HG03354 (cell line): ENCODE data around the gene DGKQ.

Experiments
- ATAC-seq: cut with Tn5 transposase; IDR thresholded peaks from one replicate; pipeline ENCODE4 v1.9.1; 2021; ENCODE audit warnings: mild to moderate bottlenecking; ENCODE audit not compliant: unreplicated experiment, poor library complexity, severe bottlenecking

Gene DGKQ

DNA sequence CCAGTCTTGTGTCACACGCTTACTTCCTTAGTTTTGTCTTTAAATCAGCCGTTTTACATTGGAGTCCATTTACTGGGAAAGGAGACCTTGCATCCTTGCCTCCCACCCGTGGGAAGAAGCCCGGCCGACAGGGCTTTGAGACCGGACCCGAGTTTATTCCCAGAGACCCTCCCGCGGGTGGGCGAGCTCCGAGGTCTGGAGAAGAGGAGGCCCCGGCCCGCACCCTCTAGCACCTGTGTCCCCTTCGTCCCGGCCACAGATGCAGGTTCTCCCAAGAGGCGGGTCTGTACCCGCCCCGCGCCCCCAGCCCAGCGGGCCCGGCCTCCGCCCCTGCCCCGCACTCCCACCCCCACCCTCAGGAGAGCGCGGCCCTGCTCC, 23.6 kb upstream of the DGKQ start:
- no peak for ATAC-seq

DNA sequence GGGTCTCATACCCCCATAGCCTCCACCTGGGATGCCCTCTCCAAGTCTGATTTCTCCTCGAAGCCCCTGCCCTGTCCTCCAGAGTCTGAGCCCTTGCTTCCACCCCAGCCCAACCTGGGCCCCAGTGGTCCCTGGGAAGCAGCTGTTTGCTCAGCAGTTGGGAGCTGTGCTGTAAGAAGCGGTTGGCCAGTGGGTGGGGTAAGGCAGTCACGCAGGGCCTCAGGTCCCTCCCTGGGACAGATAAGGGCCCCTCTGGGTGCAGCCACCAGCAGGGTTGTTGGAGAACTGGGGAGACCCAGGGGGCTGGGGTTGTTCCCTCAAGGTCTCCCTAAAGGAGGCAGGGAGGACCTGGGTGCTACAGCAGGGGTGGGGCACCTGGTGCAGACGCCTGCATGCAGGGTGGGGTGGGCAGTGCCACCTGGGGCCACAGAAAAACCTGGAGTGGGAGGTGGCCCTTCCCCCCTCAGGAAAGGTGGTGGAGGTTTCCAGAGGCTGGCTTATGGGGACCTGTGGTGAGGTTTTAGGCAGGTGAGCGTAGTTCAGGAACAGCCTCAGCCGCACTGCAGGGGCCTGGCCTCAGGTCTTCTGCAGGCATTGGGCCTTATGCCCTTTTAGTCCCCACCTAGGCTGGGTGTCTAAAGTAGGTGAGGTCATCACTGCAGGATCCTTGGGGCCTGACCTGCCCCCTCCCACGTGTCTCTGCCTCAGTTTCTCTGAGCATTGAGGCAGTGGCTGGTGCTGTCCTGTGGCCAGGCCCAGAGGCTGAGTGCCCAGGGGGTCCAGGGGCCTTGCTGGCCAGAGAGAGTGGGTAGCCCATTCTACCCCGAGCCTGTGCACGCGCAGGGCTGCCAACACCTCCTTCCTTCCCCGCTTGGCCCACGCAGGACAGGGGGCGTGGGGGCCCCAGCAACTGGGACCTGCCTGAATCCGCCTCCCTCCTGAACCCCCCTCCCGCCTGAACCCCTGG, 22.9 kb upstream of the DGKQ start:
- no peak for ATAC-seq

DNA sequence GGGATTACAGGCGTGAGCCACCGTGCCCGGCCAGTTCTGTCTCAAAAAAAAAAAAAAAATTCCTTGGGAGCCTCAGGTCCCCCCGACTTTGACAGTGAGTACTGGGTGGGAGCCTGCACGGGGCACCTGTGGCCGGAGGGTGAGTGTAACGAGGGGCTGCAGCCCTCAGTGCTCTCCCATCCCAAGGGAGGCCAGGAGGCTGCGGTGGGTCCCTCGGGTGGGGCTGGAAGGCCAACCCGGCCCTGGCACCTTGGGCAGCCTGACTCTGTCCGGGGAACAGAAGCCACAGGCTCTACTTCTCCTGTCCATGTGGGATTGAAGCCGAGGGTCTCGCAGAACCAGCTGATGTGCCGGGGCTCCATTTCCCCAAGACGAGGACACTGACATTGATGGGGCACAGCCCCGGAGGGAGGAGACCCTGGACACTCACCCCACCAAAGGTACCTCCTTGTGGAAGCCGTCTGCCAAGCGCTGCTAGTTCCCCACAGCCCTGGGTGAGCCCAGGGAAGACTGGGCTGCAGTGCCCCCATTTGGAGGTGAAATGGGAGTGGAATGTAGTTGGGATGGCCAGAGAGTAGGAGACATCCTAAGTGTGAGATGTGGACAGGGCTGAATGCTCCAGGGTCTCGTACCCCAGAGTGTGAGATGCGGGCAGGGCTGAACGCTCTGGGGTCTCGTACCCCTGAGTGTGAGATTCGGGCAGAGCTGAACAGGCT, 22.1 kb upstream of the DGKQ start:
- ATAC-seq, result no peak

DNA sequence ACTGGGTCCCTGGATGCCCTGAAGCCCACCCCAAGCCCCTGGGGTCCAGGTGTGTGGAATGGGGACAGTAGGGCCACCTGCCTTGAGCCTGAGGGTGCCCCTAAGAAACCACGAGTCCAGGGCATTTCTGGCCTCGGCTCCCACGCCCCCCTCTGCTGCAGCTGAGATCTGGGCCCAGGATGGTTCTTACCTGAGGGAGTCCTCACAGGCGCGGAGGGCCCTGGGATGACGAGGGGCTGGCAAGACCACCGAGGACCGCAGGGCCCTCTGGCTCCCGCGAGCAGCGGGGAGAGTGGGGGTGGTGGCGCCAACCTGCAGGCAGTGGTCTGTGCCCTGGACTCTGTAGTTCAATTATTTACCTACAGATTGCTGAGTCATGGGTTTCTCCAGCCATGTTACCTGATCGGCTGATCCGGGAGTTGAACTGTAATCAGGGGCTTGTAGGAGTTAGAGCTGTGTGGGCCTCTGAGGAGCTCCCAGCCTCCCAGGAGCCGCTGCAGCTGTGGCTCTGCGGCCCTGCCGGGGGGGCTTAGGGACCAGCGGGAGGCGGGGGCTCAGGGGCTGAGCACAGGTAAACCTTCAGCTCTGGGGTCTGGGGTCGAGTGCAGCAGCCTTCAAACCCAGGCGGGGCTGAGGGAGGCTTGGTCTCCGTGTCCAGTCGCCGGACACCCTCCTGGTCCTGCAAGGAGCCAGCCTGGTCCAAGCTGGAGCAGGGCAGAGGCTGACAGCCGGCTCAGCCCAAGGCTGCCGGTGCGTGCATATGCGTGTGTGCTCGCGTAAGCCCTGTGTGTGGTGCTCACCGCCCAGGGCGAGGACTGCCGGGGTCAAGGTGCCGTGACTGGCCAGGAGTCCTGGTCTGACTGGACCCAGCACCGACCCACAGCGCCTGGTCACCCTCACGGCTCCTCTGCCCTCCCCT, 20.0 kb upstream of the DGKQ start, which contains the start of gene SLC26A1:
Gene SLC26A1, minus strand, starts transcription at position 294 of the 919 bp plus-strand sequence. CDS start 1,701 bp downstream, outside the sequence.
- no peak for ATAC-seq

DNA sequence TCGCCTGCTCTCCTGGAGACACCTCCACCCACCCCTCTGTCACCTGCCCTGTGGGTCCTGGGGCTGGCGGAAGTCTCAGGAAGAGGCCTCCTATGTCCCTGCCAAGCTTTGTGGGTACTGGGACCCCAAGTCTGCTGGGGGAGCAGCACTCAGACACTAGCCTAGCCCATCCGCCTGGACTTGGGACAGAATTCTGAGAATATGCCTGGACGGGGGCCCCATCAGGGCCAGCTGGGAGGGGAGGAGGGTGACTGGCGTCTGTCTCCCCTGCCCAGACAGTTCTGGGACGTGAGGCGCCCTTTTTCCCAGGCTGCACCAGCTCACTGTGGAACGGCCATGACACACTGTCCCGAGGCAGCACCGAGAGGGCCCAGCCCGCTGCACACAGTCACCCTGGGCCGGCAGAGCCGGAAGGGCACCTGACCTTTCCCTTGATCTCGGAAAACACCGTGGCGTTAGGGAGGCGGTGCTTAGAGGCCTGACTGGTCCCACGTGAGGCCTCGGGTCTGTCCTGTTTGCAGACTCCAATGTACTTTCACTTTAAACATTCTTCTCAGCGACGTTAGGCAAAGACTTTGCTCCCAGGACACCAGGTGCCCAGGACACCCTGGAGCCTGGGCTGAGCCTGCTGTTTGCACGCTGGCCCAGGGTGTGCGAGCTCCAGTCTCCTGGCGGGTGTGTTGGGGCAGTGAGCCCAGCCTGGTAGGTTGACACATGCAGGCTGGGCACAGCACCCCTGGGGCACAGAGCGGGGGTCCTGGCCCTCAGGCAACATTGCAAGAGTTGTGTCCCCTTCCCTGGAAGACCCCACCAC, 19.1 kb upstream of the DGKQ start:
- no peak for ATAC-seq

DNA sequence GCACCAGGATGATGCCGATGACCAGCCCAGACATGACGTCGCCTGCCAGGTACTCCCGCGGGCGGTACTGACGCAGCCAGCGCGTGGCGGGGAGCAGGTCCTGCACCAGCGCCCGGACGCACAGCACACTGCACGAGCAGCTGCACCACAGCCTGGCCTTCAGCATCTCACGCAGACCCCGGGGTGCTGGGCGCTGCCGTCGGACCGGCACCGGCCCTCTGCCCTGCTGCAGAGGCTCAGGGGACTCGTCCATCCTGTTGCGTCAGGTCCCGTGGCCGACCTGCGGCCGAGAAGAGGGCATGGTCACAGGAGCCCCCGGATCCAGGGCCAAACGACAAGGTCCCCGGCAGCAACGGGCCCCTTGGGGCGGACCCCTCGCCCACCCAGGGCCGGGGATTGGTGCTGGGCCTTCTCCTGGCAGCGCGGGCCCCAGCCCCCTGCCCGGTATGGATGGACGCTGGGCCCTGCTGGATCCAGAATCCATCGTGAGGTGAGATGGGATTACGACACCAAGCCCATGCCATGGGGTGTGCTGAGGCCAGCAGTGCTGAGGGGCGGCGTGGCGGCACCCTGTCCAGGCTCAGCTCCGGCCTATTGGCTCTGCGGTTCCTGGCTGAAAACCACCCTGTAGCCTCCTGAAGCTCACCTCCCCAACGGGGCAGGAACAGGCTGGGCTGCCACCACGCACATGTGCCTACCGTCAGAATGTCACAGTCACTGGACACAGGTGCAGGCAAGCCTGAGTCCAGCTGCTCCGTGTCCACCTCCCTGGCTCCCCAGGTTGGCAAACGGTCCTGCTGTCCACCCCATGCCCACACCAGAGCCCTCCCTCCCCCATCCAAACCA, 18.3 kb upstream of the DGKQ start:
- no peak for ATAC-seq

DNA sequence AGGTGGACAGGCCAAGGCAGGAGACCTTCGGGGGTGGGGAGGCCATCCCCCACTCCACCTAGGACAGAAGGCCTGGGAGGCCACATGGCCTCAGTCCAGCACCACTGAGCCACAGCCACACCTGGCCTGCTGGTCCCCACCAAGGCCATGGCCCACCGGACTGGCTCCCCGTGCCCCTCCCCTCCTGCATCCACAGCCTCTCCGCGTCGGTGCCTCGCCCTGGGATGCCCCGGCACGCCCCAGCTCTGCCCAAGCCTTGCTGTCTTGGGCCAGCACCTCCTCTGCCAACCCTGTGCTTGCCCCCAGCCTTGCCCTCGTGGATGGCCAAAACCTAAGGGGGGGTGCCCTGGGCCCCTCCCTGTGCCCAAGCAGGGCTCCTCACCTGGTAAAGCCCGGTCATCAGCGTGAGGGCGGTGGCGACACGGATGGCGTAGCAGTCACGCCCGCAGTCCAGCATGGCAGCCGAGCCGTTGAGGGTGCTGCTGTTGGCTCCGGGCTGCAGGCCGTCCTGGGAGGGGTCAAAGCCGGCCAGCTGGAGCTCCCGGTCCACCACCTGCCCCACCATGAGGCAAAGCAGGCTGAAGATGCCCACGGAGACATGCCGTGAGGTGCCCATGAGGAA, 17.5 kb upstream of the DGKQ start:
- no peak for ATAC-seq

DNA sequence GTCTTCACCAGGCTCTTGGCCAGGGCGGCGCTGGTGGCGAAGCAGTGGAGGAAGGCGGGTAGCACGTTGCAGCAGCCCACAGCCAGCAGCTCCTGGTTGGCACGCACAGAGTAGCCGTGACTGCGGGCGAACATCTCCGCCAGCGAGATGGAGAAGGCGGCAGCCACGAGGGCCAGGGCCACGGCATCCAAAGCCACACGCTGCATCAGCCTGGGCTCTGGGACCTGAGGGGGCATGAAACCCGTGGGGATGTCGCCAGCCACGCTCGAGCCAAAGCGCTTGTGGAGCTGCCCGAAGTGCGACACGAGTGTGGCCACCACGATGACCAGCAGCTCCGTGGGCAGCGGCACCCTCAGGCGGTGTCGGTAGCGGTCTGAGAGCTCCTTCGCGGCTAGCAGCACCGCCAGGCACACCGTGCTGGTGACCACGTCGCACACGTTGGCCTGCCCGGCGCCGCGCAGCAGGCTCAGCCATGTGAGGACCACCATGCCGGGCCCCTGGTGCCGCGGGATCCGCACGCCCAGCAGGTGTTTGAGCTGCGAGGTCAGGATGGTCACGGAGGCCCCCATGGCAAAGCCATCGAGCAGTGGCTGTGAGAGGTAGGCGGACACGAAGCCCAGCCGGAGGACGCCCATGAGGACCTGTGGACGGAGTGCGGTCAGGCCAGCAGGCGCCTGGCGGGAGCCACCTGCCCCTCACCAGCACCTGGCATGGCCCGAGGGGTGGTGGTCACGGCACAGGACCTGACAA, 16.5 kb upstream of the DGKQ start:
- no peak for ATAC-seq

DNA sequence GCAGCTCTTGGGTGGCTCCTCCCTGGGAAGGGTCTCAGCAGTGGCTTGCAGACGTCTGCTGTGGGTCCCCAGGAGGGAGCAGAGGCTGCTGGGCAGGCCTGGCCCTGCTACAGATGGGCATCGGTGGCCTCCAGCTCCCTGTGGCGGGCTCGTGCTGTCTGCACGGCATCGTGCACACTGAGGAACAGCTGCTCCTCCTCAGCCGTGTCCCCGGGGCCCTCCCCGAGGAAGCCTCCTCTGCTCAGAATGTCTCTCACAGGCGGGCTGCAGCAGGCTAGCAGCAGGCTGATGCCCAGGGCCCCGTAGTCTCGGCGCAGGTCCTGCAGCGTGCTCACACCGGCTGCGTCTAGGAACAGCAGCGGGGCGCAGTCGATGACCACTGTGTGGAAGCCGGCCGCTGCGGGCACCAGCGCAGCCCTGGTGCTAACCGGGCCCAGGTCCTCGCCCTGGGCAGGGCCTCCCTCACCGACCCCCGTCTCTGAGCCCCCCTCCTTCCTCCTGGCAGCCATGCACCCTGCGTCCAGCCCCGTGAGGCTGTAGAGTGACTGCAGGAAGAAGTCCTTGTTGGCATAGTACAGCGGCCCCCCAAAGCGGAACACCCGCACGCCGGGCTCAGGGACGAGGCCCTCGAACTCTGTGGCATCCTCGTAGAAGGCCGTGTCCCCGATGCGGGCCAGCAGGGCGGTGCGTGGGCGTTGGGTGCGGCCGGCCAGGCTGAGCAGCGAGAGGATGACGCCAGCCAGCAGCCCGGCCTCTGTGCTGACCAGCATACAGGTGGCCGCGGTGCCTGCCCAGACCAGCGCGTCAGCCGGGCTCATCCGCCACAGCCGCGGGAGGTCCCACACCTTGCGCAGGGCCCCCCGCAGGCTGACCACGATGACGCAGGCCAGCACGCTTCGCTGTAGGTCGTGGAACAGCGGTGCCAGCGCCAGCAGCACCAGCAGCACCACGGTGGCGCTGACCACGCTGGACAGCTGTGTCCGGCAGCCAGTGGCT, 15.7 kb upstream of the DGKQ start:
- no peak for ATAC-seq

DNA sequence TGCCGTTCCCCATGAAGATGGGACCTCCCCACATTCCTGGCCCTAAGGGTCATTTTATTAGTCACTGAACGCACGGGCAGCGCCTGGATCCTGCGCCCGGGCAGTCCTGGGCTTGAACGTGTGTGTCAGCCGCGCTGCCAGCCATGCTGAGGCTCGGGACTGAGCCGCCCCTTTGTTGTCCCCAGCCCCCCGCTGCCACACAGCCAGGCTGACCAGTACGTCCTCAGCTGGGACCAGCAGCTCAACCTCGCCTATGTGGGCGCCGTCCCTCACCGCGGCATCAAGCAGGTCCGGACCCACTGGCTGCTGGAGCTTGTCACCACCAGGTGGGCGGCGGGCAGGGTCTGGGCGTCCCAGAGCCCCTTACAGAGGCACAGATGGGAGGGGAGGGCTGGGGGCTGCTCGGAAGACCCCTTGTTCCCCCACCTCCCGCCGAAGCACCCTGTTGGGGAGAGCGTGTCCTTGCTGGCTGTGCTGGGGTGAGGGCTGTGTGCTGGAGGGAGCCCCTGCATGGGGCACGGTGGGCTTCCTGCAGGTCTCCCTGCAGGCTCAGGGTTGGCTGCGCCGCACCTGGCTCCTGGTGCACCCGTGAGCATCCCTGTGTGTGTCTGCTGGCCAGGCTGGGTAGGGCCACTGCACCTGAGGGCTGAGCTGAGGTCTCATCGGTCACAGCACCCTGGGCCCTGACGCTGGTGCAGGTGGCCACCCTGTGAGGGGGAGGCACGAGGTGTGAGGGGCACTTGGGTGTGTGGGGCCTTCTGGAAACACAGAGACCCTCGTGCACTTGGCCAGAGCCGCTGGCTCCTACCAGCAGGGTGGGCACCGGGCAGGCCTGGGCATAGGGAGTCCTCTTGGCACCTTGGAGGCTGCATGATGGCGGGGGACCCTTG, 14.5 kb upstream of the DGKQ start:
- ATAC-seq, result no peak

DNA sequence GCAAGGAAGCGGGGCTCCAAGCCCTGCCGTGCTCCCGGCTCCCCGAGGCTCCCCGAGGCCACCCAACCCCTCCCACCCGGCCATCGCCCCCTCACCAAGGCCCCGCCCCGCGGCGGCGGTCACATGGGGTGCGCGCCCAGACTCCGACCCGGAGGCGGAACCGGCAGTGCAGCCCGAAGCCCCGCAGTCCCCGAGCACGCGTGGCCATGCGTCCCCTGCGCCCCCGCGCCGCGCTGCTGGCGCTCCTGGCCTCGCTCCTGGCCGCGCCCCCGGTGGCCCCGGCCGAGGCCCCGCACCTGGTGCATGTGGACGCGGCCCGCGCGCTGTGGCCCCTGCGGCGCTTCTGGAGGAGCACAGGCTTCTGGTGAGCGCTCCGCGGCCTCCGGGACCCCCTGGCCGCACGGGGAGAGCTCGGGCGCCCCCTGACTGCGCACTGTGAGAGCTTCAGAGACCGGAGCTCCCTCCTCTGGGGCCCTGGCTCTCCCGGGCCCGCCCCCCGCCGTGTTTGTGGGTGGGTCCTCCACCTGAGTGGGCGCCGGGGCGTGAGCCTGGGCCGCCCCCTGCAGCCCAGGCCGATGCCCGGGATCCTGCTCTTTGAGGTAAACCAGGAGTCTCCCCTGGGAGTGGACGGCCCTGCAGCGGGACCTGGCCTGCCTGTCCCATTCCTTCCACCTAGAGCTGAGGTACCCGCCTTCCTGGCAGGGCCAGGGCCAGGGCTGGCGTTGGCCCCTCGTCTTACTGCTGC, 13.7 kb upstream of the DGKQ start, which contains the start of gene IDUA:
Gene IDUA, plus strand, starts transcription at position 166 of the 745 bp plus-strand sequence. Its CDS starts 41 bp downstream, at position 207.
- ATAC-seq, result peak; percentile 76

DNA sequence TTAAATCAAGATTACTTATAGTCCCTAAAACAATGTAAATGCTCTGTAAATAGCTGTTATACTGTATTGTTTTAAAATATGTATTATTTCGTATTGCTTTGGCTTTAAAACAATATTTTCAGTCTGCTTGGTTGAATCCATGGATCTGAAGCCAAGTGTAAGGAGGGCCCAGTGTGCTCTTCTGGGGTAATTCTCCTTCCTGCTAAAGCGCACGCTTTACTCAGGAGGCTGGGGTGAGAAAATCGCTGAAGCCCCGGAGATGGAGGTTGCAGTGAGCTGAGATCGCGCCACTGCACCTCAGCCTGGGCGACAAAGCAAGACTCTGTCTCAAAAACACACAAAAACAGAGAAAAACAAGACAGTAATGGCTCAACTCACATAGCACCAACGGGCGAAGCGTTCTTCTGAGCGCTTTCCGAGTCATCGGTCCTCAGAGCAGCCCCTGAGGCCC, 13.1 kb upstream of the DGKQ start:
- ATAC-seq, result peak; percentile 21

DNA sequence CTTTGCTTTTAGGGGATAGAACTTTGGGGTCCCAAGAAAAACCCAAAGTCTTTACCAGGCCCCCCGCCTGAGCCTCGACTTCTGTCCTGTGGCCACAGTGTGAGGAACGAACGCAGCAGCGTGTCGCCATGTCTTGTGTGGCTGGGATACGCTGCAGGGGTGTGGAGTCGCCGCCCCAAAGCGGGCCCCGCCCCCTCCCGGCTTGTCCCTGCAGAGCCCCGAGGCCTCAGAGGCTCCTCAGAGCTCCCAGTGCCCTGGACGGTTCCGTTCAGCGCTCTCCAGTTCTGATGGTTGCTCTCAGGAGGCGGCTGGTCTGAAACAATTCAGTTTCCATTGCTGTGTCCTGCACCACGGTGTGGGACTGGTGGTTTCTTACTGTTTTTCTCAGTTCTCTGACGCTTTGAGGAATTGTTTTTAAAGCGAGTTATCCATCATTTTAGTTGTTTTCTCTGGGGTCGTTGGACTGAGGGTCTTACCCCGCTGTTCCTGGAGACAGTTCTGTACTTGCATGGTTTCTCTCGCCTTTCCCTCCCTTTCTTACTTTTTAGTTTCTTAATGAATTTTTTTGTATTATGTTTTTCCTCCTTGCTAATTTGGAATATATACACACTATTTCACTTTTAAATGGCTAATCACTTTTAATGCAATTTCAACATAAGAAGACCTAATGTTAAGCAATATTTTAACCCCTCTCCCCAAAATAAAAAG, 11.9 kb upstream of the DGKQ start:
- no peak for ATAC-seq
